MM.1S (cell line): ENCODE data around the gene CLEC3A.

Experiments
- DNase-seq: peaks from one replicate; pipeline ENCODE4 v3.0.0-alpha.2; 2015
- H2AFZ ChIP-seq: fragments of 300-600 bp; sonication (generic); 2 replicates; pipeline ENCODE4 v1.6.0; 2016; ENCODE audit warnings: antibody characterized with exemption, low read length
- H3F3A ChIP-seq: fragments of 300-600 bp; sonication (generic); 2 replicates; pipeline ENCODE4 v1.6.1; 2016; ENCODE audit warnings: mild to moderate bottlenecking, antibody characterized with exemption, low read length, moderate library complexity, mixed read lengths; ENCODE audit not compliant: insufficient read depth
- H3K27ac ChIP-seq: fragments of 300-600 bp; sonication (generic); 2 replicates; pipeline ENCODE4 v1.5.1; 2016; ENCODE audit warnings: mild to moderate bottlenecking, low read length
- H3K27me3 ChIP-seq: fragments of 300-600 bp; sonication (generic); replicated peaks from 2 replicates; pipeline ENCODE4 v1.6.0; 2016; ENCODE audit warnings: low read length; ENCODE audit not compliant: insufficient read depth
- H3K36me3 ChIP-seq: fragments of 300-600 bp; sonication (generic); replicated peaks from 2 replicates; pipeline ENCODE4 v1.6.1; 2016; ENCODE audit warnings: mild to moderate bottlenecking, low read length, mixed read lengths; ENCODE audit not compliant: insufficient read depth
- H3K4me1 ChIP-seq: fragments of 300-600 bp; sonication (generic); 2 replicates; pipeline ENCODE4 v1.6.1; 2016; ENCODE audit warnings: low read length, mixed read lengths
- H3K4me2 ChIP-seq: fragments of 300-600 bp; sonication (generic); 2 replicates; pipeline ENCODE4 v1.6.0; 2016; ENCODE audit warnings: low read depth, low read length
- H3K4me3 ChIP-seq: fragments of 300-600 bp; sonication (generic); 2 replicates; pipeline ENCODE4 v1.5.1; 2016; ENCODE audit warnings: low read length, mixed read lengths
- H3K79me2 ChIP-seq: fragments of 300-600 bp; sonication (generic); 2 replicates; pipeline ENCODE4 v1.6.1; 2016; ENCODE audit warnings: mixed run types, low read length, mixed read lengths
- H3K9ac ChIP-seq: fragments of 300-600 bp; sonication (generic); 2 replicates; pipeline ENCODE4 v1.6.1; 2016; ENCODE audit warnings: low read length, mixed read lengths
- H3K9me2 ChIP-seq: fragments of 300-600 bp; sonication (generic); replicated peaks from 2 replicates; pipeline ENCODE4 v1.6.1; 2016; ENCODE audit warnings: mild to moderate bottlenecking, low read length, mixed read lengths; ENCODE audit not compliant: insufficient read depth
- H3K9me3 ChIP-seq: fragments of 300-600 bp; sonication (generic); replicated peaks from 2 replicates; pipeline ENCODE4 v1.6.1; 2016; ENCODE audit warnings: mild to moderate bottlenecking, low read length, mixed read lengths; ENCODE audit not compliant: insufficient read depth
- H4K20me1 ChIP-seq: fragments of 300-600 bp; sonication (generic); 2 replicates; pipeline ENCODE4 v1.6.1; 2016; ENCODE audit warnings: mild to moderate bottlenecking, low read length, moderate library complexity, mixed read lengths; ENCODE audit not compliant: insufficient read depth
- EZH2 ChIP-seq: fragments of 300-600 bp; sonication (generic); optimal IDR thresholded peaks from 2 replicates; pipeline ENCODE3; 2017; ENCODE audit warnings: low read depth, mild to moderate bottlenecking, antibody characterized with exemption, low read length, mixed read lengths
- EZH2phosphoT487 ChIP-seq: fragments of 300-600 bp; sonication (generic); IDR thresholded peaks from 2 replicates; pipeline ENCODE4 v1.6.1; 2018; ENCODE audit warnings: antibody characterized with exemption, low read length
- TF ChIP-seq, protein P1 (sequence below): fragments of 300-600 bp; sonication (generic); IDR thresholded peaks from 2 replicates; pipeline ENCODE4 v1.5.1; 2016; ENCODE audit warnings: antibody characterized with exemption, low read length, mixed read lengths

The CLEC3A gene

GRCh38 chr16:78001451-78002025 is 20.8 kb upstream of the CLEC3A start:
- Histone ChIP-seq H3K27me3 (no peaks in the 10 kb centered on the region), H3K4me3 (no peak overlapping the region), H4K20me1 (no peaks in the 10 kb centered on the region), H3K9me3 (no peaks in the 10 kb centered on the region), H3K36me3 (no peaks in the 10 kb centered on the region), H3K9ac (no peak overlapping the region), H3K79me2 (no peaks in the 10 kb centered on the region), H3K9me2 (no peaks in the 10 kb centered on the region), H2AFZ (no peak overlapping the region), H3K4me2 (no peak overlapping the region), H3F3A (no peaks in the 10 kb centered on the region), H3K27ac (no peak overlapping the region), H3K4me1 (no peaks in the 10 kb centered on the region)
- TF ChIP-seq EZH2 = no peak
- TF ChIP-seq EZH2phosphoT487 = no peak
- TF ChIP-seq, protein P1, sequence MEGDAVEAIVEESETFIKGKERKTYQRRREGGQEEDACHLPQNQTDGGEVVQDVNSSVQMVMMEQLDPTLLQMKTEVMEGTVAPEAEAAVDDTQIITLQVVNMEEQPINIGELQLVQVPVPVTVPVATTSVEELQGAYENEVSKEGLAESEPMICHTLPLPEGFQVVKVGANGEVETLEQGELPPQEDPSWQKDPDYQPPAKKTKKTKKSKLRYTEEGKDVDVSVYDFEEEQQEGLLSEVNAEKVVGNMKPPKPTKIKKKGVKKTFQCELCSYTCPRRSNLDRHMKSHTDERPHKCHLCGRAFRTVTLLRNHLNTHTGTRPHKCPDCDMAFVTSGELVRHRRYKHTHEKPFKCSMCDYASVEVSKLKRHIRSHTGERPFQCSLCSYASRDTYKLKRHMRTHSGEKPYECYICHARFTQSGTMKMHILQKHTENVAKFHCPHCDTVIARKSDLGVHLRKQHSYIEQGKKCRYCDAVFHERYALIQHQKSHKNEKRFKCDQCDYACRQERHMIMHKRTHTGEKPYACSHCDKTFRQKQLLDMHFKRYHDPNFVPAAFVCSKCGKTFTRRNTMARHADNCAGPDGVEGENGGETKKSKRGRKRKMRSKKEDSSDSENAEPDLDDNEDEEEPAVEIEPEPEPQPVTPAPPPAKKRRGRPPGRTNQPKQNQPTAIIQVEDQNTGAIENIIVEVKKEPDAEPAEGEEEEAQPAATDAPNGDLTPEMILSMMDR = no peak
- DNase-seq = no peak

GRCh38 chr16:78002915-78003538 is 19.3 kb upstream of the CLEC3A start:
- Histone ChIP-seq H3K79me2 (no peaks in the 10 kb centered on the region), H3F3A (no peaks in the 10 kb centered on the region), H3K27ac (no peak overlapping the region), H3K4me2 (no peak overlapping the region), H3K4me1 (no peaks in the 10 kb centered on the region), H3K4me3 (no peak overlapping the region), H3K9me2 (no peaks in the 10 kb centered on the region), H3K36me3 (no peaks in the 10 kb centered on the region), H3K27me3 (no peaks in the 10 kb centered on the region), H2AFZ (no peak overlapping the region), H4K20me1 (no peaks in the 10 kb centered on the region), H3K9me3 (no peaks in the 10 kb centered on the region), H3K9ac (no peak overlapping the region)
- TF ChIP-seq, protein P1 = peak; percentile 69
- no peak for TF ChIP-seq EZH2
- DNase-seq = peak; percentile 73

- no peaks in the 10 kb centered on the region for H3K9me3 ChIP-seq
- H3F3A ChIP-seq = no peaks in the 10 kb centered on the region
- no peaks in the 10 kb centered on the region for H3K79me2 ChIP-seq
- H3K27me3 ChIP-seq = no peaks in the 10 kb centered on the region
- H2AFZ ChIP-seq = no peak overlapping the region
- no peak overlapping the region for H3K27ac ChIP-seq
- no peak overlapping the region for H3K9ac ChIP-seq
- TF ChIP-seq EZH2 = no peak
- TF ChIP-seq EZH2phosphoT487 = no peak
- TF ChIP-seq, protein P1 = no peak
- no peaks in the 10 kb centered on the region for H3K4me1 ChIP-seq
- no peaks in the 10 kb centered on the region for H3K9me2 ChIP-seq
- no peak overlapping the region for H3K4me3 ChIP-seq
- no peaks in the 10 kb centered on the region for H3K36me3 ChIP-seq
- no peaks in the 10 kb centered on the region for H4K20me1 ChIP-seq
- H3K4me2 ChIP-seq = no peak overlapping the region
- DNase-seq = no peak
These were observed 17.8 kb upstream of the CLEC3A start for GRCh38 chr16:78004517-78004916.
